ENCODE measurements around the gene KIAA1143. TPM values are rescaled to one million over a fixed set of nuclear protein-coding genes. Genes with fewer than 3 reads are reported as not detected.

KIAA1143 gene
- total and polyA plus RNA-seq, 2 of the 13 experiments (the other 11 are each of a cell fraction or from before 2014, with no cell fraction given) = 9.9 to 27.2 TPM

GRCh38 chr3:44729384-44729910 lies 32.0 kb downstream of the KIAA1143 start, which contains the start of gene ZNF501 (continued):
- peak; percentile 75; the same call in 1 of the 2 replicates for TF ChIP-seq SALL2 (CRISPR knock-in tag; IDR thresholded peaks at IDR 0.05)
- no peak for TF ChIP-seq HMGA1 (CRISPR knock-in tag; conservative IDR thresholded peaks at IDR 0.05)
- no peak for TF ChIP-seq SRSF9 (IDR thresholded peaks at IDR 0.05; ENCODE audit: borderline replicate concordance, insufficient read depth, low read depth, low read length, poor library complexity, severe bottlenecking)
- peak; percentile 82; the same call in 1 of the 2 replicates for TF ChIP-seq ZNF232 (CRISPR knock-in tag; IDR thresholded peaks at IDR 0.05; ENCODE audit: borderline replicate concordance)
- peak; percentile 89 for TF ChIP-seq ZNF350 (CRISPR knock-in tag; IDR thresholded peaks at IDR 0.05; ENCODE audit: borderline replicate concordance, low read depth)
- peak; percentile 55; the same call in 1 of the 2 replicates for TF ChIP-seq ZNF263 (CRISPR knock-in tag; IDR thresholded peaks at IDR 0.05)
- TF ChIP-seq EED (CRISPR knock-in tag; IDR thresholded peaks at IDR 0.05) = no peak; the same call in 1 of the 2 replicates
- no peak for TF ChIP-seq BHLHE40 (IDR thresholded peaks at IDR 0.05; ENCODE audit: low read length)
- TF ChIP-seq MTF1 (CRISPR knock-in tag; IDR thresholded peaks at IDR 0.05) = no peak
- TF ChIP-seq FOXK1 (CRISPR knock-in tag; IDR thresholded peaks at IDR 0.05; ENCODE audit: borderline replicate concordance, low read depth) = peak; percentile 86; the same call in 1 of the 2 replicates
- peak; percentile 70; the same call in 1 of the 3 replicates for TF ChIP-seq MXI1 (IDR thresholded peaks at IDR 0.05; ENCODE audit: borderline replicate concordance, low read depth, low read length)
- TF ChIP-seq IKZF5 (CRISPR knock-in tag; IDR thresholded peaks at IDR 0.05) = peak; percentile 88
- TF ChIP-seq CREB1 (IDR thresholded peaks at IDR 0.05) = peak; percentile 99
- TF ChIP-seq CREB1 (CRISPR knock-in tag; IDR thresholded peaks at IDR 0.05) = peak; percentile 99
- no peak for TF ChIP-seq RELA (CRISPR knock-in tag; IDR thresholded peaks at IDR 0.05)
- TF ChIP-seq, protein P1, sequence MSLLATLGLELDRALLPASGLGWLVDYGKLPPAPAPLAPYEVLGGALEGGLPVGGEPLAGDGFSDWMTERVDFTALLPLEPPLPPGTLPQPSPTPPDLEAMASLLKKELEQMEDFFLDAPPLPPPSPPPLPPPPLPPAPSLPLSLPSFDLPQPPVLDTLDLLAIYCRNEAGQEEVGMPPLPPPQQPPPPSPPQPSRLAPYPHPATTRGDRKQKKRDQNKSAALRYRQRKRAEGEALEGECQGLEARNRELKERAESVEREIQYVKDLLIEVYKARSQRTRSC (CRISPR knock-in tag; IDR thresholded peaks at IDR 0.05; ENCODE audit: low read depth) = no peak; the same call in 1 of the 2 replicates
- TF ChIP-seq HOXA3 (CRISPR knock-in tag; IDR thresholded peaks at IDR 0.05) = peak; percentile 98
- TF ChIP-seq ZNF589 (CRISPR knock-in tag; conservative IDR thresholded peaks at IDR 0.05) = no peak
- TF ChIP-seq ZNF781 (CRISPR knock-in tag; IDR thresholded peaks at IDR 0.05; ENCODE audit: borderline replicate concordance, not compliant biosample characterization) = peak; percentile 93
- peak; percentile 77; the same call in 1 of the 2 replicates for TF ChIP-seq TARDBP (CRISPR knock-in tag; IDR thresholded peaks at IDR 0.05)
- no peak for TF ChIP-seq ATAD3A (CRISPR knock-in tag; IDR thresholded peaks at IDR 0.05)
- peak; percentile 27 for TF ChIP-seq DBP (CRISPR knock-in tag; IDR thresholded peaks at IDR 0.05; ENCODE audit: not compliant biosample characterization)
- TF ChIP-seq ZNF383 (CRISPR knock-in tag; IDR thresholded peaks at IDR 0.05; ENCODE audit: borderline replicate concordance) = no peak
- TF ChIP-seq FOXP1 (IDR thresholded peaks at IDR 0.05) = no peak
- 0 out of 2 replicates have a peak, but pooled peaks have one; percentile 14 for TF ChIP-seq FOXP1 (CRISPR knock-in tag; IDR thresholded peaks at IDR 0.05)
- TF ChIP-seq POLR2AphosphoS2 (IDR thresholded peaks at IDR 0.05; ENCODE audit: low read depth, low read length) = no peak
- peak; percentile 64; the same call in 1 of the 2 replicates for TF ChIP-seq SRY (CRISPR knock-in tag; IDR thresholded peaks at IDR 0.05)
- TF ChIP-seq FOXC1 (CRISPR knock-in tag; IDR thresholded peaks at IDR 0.05; ENCODE audit: borderline replicate concordance) = peak; percentile 89; the same call in 1 of the 2 replicates
- TF ChIP-seq PCBP1 (IDR thresholded peaks at IDR 0.05; ENCODE audit: borderline replicate concordance, low read depth, low read length) = no peak
- TF ChIP-seq SMAD3 (CRISPR knock-in tag; IDR thresholded peaks at IDR 0.05) = peak; percentile 81
- TF ChIP-seq RFXAP (CRISPR knock-in tag; IDR thresholded peaks at IDR 0.05; ENCODE audit: borderline replicate concordance) = peak; percentile 92

Measured in HepG2 (cell line).